Measurements from ENCODE around the gene TMTC1. TPM values are rescaled to one million over a fixed set of nuclear protein-coding genes. Genes with fewer than 3 reads are reported as not detected.

Gene TMTC1
- total RNA-seq, 2 donors from 2014 or later: 76.3 to 160 TPM

- no peak for ATAC-seq (ENCODE audit: insufficient number of reproducible peaks, low FRiP score, low read depth)
- Histone ChIP-seq H3K4me3 (no peak overlapping the region), H3K4me1 (ENCODE audit: control insufficient read depth in 1 of 2, low read depth in 2 of 2) (no peaks in the 10 kb centered on the region), H3K9me3 (no peaks in the 10 kb centered on the region), H3K36me3 (no peaks in the 10 kb centered on the region), H3K27ac (no peak overlapping the region), H3K27me3 (replicated peaks; ENCODE audit: insufficient read depth) (no peaks in the 10 kb centered on the region)
- DNase-seq (ENCODE audit: low spot score): no peak
- TF ChIP-seq CTCF (IDR thresholded peaks at IDR 0.05): no peak
Observed at GRCh38 chr12:29534935-29535334, 248.8 kb downstream of the TMTC1 start.

GRCh38 chr12:29533815-29534489 lies 249.8 kb downstream of the TMTC1 start:
- Histone ChIP-seq H3K27ac (no peak overlapping the region), H3K27me3 (replicated peaks; ENCODE audit: insufficient read depth) (no peaks in the 10 kb centered on the region), H3K36me3 (no peaks in the 10 kb centered on the region), H3K4me1 (ENCODE audit: control insufficient read depth in 1 of 2, low read depth in 2 of 2) (no peaks in the 10 kb centered on the region), H3K4me3 (no peak overlapping the region), H3K9me3 (no peaks in the 10 kb centered on the region)
- TF ChIP-seq CTCF (IDR thresholded peaks at IDR 0.05): no peak
- no peak for ATAC-seq (ENCODE audit: insufficient number of reproducible peaks, low FRiP score, low read depth)
- DNase-seq (ENCODE audit: low spot score): no peak

GRCh38 chr12:29531471-29531870 lies 252.3 kb downstream of the TMTC1 start:
- TF ChIP-seq CTCF (IDR thresholded peaks at IDR 0.05): no peak
- no peak overlapping the region for H3K4me3 ChIP-seq
- no peaks in the 10 kb centered on the region for H3K36me3 ChIP-seq
- no peak overlapping the region for H3K27ac ChIP-seq
- ATAC-seq (ENCODE audit: insufficient number of reproducible peaks, low FRiP score, low read depth) (no peak), DNase-seq (ENCODE audit: low spot score) (no peak)
- no peaks in the 10 kb centered on the region for H3K9me3 ChIP-seq
- peaks cover 0 to 4% of the 10 kb centered on the region in 2 donors for H3K4me1 ChIP-seq (ENCODE audit: control insufficient read depth in 1 of 2, low read depth in 2 of 2)
- H3K27me3 ChIP-seq (replicated peaks; ENCODE audit: insufficient read depth): no peaks in the 10 kb centered on the region

- H3K27me3 ChIP-seq (replicated peaks; ENCODE audit: insufficient read depth): no peaks in the 10 kb centered on the region
- H3K36me3 ChIP-seq: no peaks in the 10 kb centered on the region
- DNase-seq (ENCODE audit: low spot score): no peak
- TF ChIP-seq CTCF (IDR thresholded peaks at IDR 0.05): no peak
- H3K4me3 ChIP-seq: no peak overlapping the region
- H3K27ac ChIP-seq: no peak overlapping the region
- peaks cover 0 to 4% of the 10 kb centered on the region in 2 donors for H3K4me1 ChIP-seq (ENCODE audit: control insufficient read depth in 1 of 2, low read depth in 2 of 2)
- ATAC-seq (ENCODE audit: insufficient number of reproducible peaks, low FRiP score, low read depth): no peak
- H3K9me3 ChIP-seq: no peaks in the 10 kb centered on the region
Observed at GRCh38 chr12:29530436-29530835, 253.3 kb downstream of the TMTC1 start.

- no peaks in the 10 kb centered on the region for H3K27me3 ChIP-seq (replicated peaks; ENCODE audit: insufficient read depth)
- H3K27ac ChIP-seq: no peak overlapping the region
- H3K4me1 ChIP-seq (ENCODE audit: control insufficient read depth in 1 of 2, low read depth in 2 of 2): peaks cover 2 to 4% of the 10 kb centered on the region in 2 donors
- no peaks in the 10 kb centered on the region for H3K9me3 ChIP-seq
- H3K36me3 ChIP-seq: no peaks in the 10 kb centered on the region
- no peak overlapping the region for H3K4me3 ChIP-seq
- ATAC-seq (ENCODE audit: insufficient number of reproducible peaks, low FRiP score, low read depth): no peak
- TF ChIP-seq CTCF (IDR thresholded peaks at IDR 0.05): no peak
- DNase-seq (ENCODE audit: low spot score): no peak
Observed at GRCh38 chr12:29528161-29528560, 255.6 kb downstream of the TMTC1 start.
